Pancreas (tissue), 10 donors: ENCODE results near the gene NAA11. TPM values are rescaled to one million over a fixed set of nuclear protein-coding genes. Genes with fewer than 3 reads are reported as not detected.

Source experiments
- ATAC-seq, 4 donors: fragments of 200-7000 bp; cut with Tn5 transposase; one replicate each; pipeline versions ENCODE4 v1.8.0 to v1.9.1; 2020; ENCODE audit warnings: mild to moderate bottlenecking in 4 of 4, moderate library complexity in 4 of 4
- DNase-seq, 6 donors: peaks; one replicate each; pipeline ENCODE4 v3.0.0-alpha.2; 2020
- FAIRE-seq: peaks from 2 replicates; lab custom pipeline; 2012; peaks lifted over from hg19 to GRCh38; lab: Jason Lieb, UNC
- H3K27ac ChIP-seq, 4 donors: fragments of 200-600 bp; sonication (generic); 1 replicate in 3 of 4; 2 replicates in 1 of 4; pipeline versions ENCODE4 v1.5.0 to v1.8.0; 2020
- H3K27me3 ChIP-seq, 4 donors: fragments of 200-600 bp; one replicate each; pipeline ENCODE4 v1.8.0; 2021
- H3K36me3 ChIP-seq, 3 donors: fragments of 200-600 bp; sonication (generic) in 1 of 3; one replicate each; pipeline versions ENCODE4 v1.5.0 to v1.8.0; 2020 to 2021
- H3K4me1 ChIP-seq, 3 donors: fragments of 200-600 bp; one replicate each; pipeline ENCODE4 v1.8.0; 2021
- H3K4me3 ChIP-seq, 4 donors: fragments of 200-600 bp; sonication (generic) in 2 of 4; one replicate each; pipeline versions ENCODE4 v1.5.0 to v1.8.0; 2020 to 2021
- H3K9me3 ChIP-seq, 4 donors: fragments of 200-600 bp; one replicate each; pipeline ENCODE4 v1.8.0; 2021
- WGBS, 2 donors: extraction: QIAGEN DNeasy Blood & Tissue Kit; methylation state at CpG; one replicate each; pipeline ENCODE4 v1.1.7; 2013; 5-methylcytosine and 5-hydroxymethylcytosine counted together
- intact Hi-C, 3 donors: fragments of 100-400 bp; cut with DNase I; formaldehyde crosslinking; loops; one replicate each; pipeline versions ENCODE4 v1.11.1 to v1.14.2; 2022
- polyA plus RNA-seq, 2 donors: library from polyadenylated mRNA; stranded (reverse); fragments of 200-250 nt; gene quantifications; one replicate each; pipeline ENCODE4 v1.2.3, GENCODE V29; 2013
- total RNA-seq, 6 donors: library from RNA; stranded (reverse); fragmentation: NEBNext Ultra II Directional in 4 of 6; extraction: Animal tissue kit (Norgen Biotek cat#: 25700) in 4 of 6; gene quantifications; one replicate each; pipeline versions ENCODE4 v1.2.1 to v1.2.4, GENCODE V29; 2021 to 2023
- TF ChIP-seq, protein P1 (sequence below), 4 donors: fragments of 200-600 bp; sonication (generic) in 3 of 4; IDR thresholded peaks; one replicate each; pipeline versions ENCODE4 v1.5.0 to v1.8.0; 2021; ENCODE audit warnings: antibody characterized with exemption in 4 of 4
- donor health status: healthy with polysubstance abuse.
- donor health status: DM: no; HTN: no; CAD: no; lungs with moderate emphysema.
- donor health status: DM: no; HTN: no; CAD: no.
- donor health status: control.
- donor health status: control.
- donor health status: Bipolar disorder and iron deficiency.
- donor health status: DM: yes; HTN: yes; CAD: no.
- donor health status: DM: no; HTN: no; CAD: no.
- donor health status: DM: no; HTN: no; CAD: no.
- donor health status: DM: yes; HTN: yes; CAD: no.

NAA11 gene
- total and polyA plus RNA-seq, 8 donors, result not detected

DNA sequence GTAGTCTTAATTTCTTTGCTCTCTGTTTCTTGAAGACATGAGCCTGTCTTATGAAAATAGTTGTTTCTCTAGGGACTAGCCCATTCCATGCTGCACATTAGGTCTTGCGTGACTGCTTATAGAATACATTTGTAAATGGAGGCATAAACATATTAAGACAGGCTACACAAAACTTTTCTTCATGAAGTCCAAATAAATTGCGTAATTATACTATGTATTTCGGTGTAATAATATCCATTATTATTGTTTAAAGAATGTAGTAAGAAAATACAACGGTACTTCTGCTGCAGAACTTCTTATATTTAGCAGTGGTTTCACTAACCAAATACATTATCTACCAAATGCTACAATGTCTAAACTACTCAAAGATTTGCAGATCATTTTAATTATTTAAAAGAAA, 8.5 kb upstream of the NAA11 start:
- ATAC-seq (no peak), DNase-seq (no peak), FAIRE-seq (no peak)
- intact Hi-C loops, result no loop called here
- 57 to 65% methylated on average over 4 of the region's 4 CpGs for WGBS, 2 donors
- Histone ChIP-seq H3K27me3 (no peaks in the 10 kb centered on the region), H3K36me3 (no peaks in the 10 kb centered on the region), H3K9me3 (no peaks in the 10 kb centered on the region), H3K4me1 (no peaks in the 10 kb centered on the region), H3K27ac (no peak overlapping the region), H3K4me3 (no peak overlapping the region)
- TF ChIP-seq, protein P1, sequence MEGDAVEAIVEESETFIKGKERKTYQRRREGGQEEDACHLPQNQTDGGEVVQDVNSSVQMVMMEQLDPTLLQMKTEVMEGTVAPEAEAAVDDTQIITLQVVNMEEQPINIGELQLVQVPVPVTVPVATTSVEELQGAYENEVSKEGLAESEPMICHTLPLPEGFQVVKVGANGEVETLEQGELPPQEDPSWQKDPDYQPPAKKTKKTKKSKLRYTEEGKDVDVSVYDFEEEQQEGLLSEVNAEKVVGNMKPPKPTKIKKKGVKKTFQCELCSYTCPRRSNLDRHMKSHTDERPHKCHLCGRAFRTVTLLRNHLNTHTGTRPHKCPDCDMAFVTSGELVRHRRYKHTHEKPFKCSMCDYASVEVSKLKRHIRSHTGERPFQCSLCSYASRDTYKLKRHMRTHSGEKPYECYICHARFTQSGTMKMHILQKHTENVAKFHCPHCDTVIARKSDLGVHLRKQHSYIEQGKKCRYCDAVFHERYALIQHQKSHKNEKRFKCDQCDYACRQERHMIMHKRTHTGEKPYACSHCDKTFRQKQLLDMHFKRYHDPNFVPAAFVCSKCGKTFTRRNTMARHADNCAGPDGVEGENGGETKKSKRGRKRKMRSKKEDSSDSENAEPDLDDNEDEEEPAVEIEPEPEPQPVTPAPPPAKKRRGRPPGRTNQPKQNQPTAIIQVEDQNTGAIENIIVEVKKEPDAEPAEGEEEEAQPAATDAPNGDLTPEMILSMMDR (IDR thresholded peaks at IDR 0.05), result no peak

DNA sequence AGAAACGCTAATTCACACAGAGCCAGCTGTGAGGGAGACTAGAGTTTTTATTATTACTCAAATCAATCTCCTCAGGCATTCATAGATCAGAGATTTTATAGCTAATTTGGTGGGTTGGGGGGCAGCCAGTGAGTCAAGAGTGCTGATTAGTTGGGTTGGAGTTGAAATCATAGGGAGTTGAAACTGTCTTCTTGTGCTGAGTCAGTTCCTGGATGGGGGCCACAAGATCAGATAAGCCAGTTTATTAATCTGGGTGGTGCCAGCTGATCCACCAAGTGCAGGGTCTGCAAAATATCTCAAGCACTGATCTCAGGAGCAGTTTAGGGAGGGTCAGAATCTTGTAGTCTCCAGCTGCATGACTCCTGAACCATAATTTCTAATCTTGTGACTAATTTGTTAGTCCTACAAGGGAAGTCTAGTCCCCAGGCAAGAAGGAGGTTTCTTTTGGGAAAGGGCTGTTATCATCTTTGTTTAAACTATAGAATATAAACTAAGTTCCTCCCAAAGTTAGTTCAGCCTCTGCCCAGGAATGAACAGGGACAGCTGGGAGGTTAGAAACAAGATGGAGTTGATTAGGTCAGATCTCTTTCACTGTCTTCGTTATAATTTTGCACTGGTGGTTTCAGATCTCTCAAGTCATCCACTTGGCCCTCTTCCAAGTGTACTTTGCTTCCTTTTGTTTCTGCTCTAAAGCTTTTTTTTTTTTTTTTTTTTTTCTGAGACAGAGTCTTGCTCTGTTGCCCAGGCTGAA, 5.4 kb upstream of the NAA11 start:
- Histone ChIP-seq H3K36me3 (no peaks in the 10 kb centered on the region), H3K4me1 (no peaks in the 10 kb centered on the region), H3K4me3 (no peak overlapping the region), H3K27me3 (no peaks in the 10 kb centered on the region), H3K9me3 (no peaks in the 10 kb centered on the region), H3K27ac (no peak overlapping the region)
- DNase-seq (no peak), FAIRE-seq (no peak), ATAC-seq (no peak)
- WGBS, 2 donors, result 52 to 65% methylated on average over 2 of the region's 2 CpGs
- intact Hi-C loops, result no loop called here
- TF ChIP-seq, protein P1 (IDR thresholded peaks at IDR 0.05), result no peak

DNA sequence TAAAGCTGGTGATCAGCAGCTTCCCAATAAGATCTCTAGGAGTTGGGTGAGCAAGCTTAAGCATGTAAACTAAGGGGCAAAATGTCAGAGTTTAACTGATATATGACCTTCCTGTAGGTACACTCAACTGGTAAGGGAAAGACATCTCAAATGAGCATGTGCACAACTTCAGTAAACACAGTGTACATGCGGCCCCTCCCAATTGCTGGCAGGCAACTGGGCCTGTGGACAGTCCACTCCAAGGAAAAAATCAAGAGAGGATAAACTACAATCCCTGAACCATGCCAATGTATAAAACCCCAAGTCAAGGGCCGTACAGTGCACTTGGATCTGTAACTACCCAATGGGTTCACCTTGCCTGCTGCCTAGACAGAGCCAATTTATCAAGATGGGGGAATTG, 4.9 kb upstream of the NAA11 start:
- no peak for DNase-seq
- Histone ChIP-seq H3K4me3 (no peak overlapping the region), H3K27ac (no peak overlapping the region), H3K4me1 (no peaks in the 10 kb centered on the region), H3K27me3 (no peaks in the 10 kb centered on the region), H3K9me3 (no peaks in the 10 kb centered on the region), H3K36me3 (no peaks in the 10 kb centered on the region)
- ATAC-seq, result no peak
- no peak for FAIRE-seq
- 64 to 65% methylated on average over 2 of the region's 2 CpGs for WGBS, 2 donors
- intact Hi-C loops, result no loop called here
- TF ChIP-seq, protein P1 (IDR thresholded peaks at IDR 0.05), result no peak

DNA sequence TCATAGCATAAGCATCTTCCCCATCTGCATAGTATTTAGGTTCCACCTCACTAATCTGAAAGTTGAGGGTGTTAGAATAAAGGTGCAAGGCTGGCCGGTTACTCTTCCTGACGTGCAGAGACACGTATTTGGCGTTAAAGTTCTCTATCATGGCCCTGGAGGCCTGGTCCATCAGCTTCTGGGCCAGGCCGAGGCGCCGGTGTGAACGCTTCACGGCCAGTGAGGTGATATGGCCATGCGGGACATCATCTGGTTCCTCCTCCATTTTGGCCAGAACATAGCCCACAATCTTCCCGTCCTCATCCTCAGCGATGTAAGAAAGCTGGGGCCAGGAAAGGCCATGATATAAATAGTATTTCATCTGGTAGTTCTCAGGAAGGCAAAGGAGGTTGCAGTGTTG, 425 bp downstream of the NAA11 start:
- Histone ChIP-seq H3K27me3 (no peaks in the 10 kb centered on the region), H3K36me3 (no peaks in the 10 kb centered on the region), H3K9me3 (no peaks in the 10 kb centered on the region), H3K4me1 (no peaks in the 10 kb centered on the region), H3K27ac (no peak overlapping the region), H3K4me3 (no peak overlapping the region)
- WGBS, 2 donors, result 78 to 86% methylated on average over 12 of the region's 12 CpGs
- no peak for DNase-seq
- TF ChIP-seq, protein P1 (IDR thresholded peaks at IDR 0.05), result no peak
- no peak for FAIRE-seq
- ATAC-seq, result no peak
- intact Hi-C loops, result no loop called here

DNA sequence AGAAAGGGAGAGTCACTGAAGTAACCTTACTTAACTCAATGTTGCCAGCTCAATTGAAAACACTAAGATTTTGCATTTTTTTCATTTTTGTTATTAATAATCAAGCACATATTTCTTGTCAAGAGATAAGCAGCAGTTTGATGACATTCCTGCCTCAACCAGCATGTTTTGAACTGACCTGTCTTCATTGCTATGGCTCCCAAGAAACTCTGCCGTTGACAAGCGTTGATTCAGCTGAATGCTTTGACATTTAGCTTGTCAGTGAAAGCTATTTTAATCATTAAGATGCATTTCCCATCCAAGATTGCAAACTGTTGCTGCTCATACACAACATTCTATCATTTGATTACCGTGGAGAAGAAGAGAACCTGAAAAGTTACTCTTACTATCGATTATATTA, 5.9 kb downstream of the NAA11 start:
- ATAC-seq, result no peak
- no peak for FAIRE-seq

More for the DNA sequence above, 5.9 kb downstream of the NAA11 start:
- Histone ChIP-seq H3K4me3 (no peak overlapping the region), H3K27ac (no peak overlapping the region), H3K36me3 (no peaks in the 10 kb centered on the region), H3K27me3 (no peaks in the 10 kb centered on the region), H3K9me3 (no peaks in the 10 kb centered on the region), H3K4me1 (no peaks in the 10 kb centered on the region)
- TF ChIP-seq, protein P1 (IDR thresholded peaks at IDR 0.05), result no peak
- intact Hi-C loops, result no loop called here
- DNase-seq, result no peak
- WGBS, 2 donors, result 41 to 47% methylated on average over 4 of the region's 4 CpGs
